HL-60 (cell line): ENCODE data around the gene GPR179.

Experiments
- DNase-seq, 2 experiments: peaks; one replicate each; pipeline ENCODE4 v3.0.0-alpha.2; 2010 to 2020; ENCODE audit warnings: low read depth in 1 of 2, low spot score in 1 of 2
- H3K27ac ChIP-seq: fragments of 250-450 bp; sonication (Bioruptor Pico); replicated peaks from 2 replicates; pipeline ENCODE4 v1.5.1; 2020; ENCODE audit warnings: mild to moderate bottlenecking, moderate library complexity
- H3K27me3 ChIP-seq: fragments of 250-450 bp; sonication (Bioruptor Pico); 2 replicates; pipeline ENCODE4 v1.5.1; 2021; ENCODE audit warnings: mild to moderate bottlenecking, moderate library complexity; ENCODE audit not compliant: insufficient read depth, poor library complexity, severe bottlenecking
- H3K4me3 ChIP-seq: replicated peaks from 2 replicates; pipeline ENCODE4 v1.5.1; 2011; ENCODE audit warnings: mild to moderate bottlenecking, control low read depth, low read length; ENCODE audit not compliant: insufficient read depth
- CTCF ChIP-seq: IDR thresholded peaks from one replicate; pipeline ENCODE4 v1.5.1; 2011; ENCODE audit warnings: low read length, control low read depth, inconsistent platforms; ENCODE audit not compliant: insufficient read depth
- GABPA ChIP-seq: IDR thresholded peaks from 2 replicates; pipeline ENCODE4 v1.6.1; 2012; ENCODE audit warnings: low read depth
- POLR2AphosphoS5 ChIP-seq: IDR thresholded peaks from 2 replicates; pipeline ENCODE4 v1.6.1; 2012; ENCODE audit warnings: low read depth
- REST ChIP-seq: IDR thresholded peaks from 2 replicates; pipeline ENCODE4 v1.6.1; 2012; ENCODE audit warnings: low read depth; ENCODE audit not compliant: insufficient replicate concordance
- SPI1 ChIP-seq: IDR thresholded peaks from 2 replicates; pipeline ENCODE4 v1.6.1; 2012; ENCODE audit warnings: low read depth, mild to moderate bottlenecking, borderline replicate concordance

Gene GPR179

GRCh38 chr17:38353668-38354067, 9.9 kb upstream of the GPR179 start:
- Histone ChIP-seq H3K27ac (no peak overlapping the region), H3K27me3 (no peaks in the 10 kb centered on the region), H3K4me3 (no peak overlapping the region)
- TF ChIP-seq GABPA: no peak
- TF ChIP-seq CTCF: no peak
- TF ChIP-seq POLR2AphosphoS5: no peak
- no peak for DNase-seq

GRCh38 chr17:38353086-38353604, 9.4 kb upstream of the GPR179 start:
- no peak for DNase-seq
- TF ChIP-seq CTCF: no peak
- TF ChIP-seq SPI1: no peak
- TF ChIP-seq GABPA: no peak
- no peak for TF ChIP-seq REST
- TF ChIP-seq POLR2AphosphoS5: no peak
- peak overlapping the region; percentile 84 for H3K4me3 ChIP-seq
- H3K27ac ChIP-seq: no peak overlapping the region
- no peaks in the 10 kb centered on the region for H3K27me3 ChIP-seq

GRCh38 chr17:38352245-38353085, 8.7 kb upstream of the GPR179 start:
- peak overlapping the region; percentile 47 for H3K27ac ChIP-seq

More at GRCh38 chr17:38352245-38353085, 8.7 kb upstream of the GPR179 start:
- TF ChIP-seq POLR2AphosphoS5 (no peak), SPI1 (no peak), GABPA (no peak), CTCF (no peak)
- DNase-seq: peak in 1 of 2 experiments; percentile 45
- Histone ChIP-seq H3K27me3 (no peaks in the 10 kb centered on the region), H3K4me3 (peak overlapping the region; percentile 84)
